ENCODE measurements around the gene LIPG.

LIPG gene

DNA sequence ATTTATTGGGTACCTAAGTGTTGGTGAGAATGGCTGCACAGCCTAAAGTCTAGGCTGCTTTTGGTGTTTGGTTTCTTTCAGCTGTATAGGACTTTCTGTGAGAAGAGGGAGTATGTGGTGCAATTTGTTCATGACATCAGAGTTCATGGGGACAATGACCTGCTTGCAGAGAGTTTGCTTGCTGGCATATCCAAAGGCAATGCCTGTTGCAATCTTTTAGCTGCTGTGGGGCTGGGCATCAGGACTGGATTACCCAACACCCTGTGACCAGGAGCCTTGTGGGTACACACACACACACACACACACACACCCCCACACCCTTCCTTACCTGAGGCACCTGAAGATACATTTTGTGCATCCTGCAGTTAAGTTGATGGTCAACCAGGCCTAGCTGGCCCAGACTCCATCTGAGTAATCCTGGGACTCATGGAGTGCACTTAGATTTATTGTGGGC, 68.4 kb downstream of the LIPG start:
- in situ Hi-C loops (cut with MboI; ENCODE audit: low sequenced_read_pairs): no loop called here

DNA sequence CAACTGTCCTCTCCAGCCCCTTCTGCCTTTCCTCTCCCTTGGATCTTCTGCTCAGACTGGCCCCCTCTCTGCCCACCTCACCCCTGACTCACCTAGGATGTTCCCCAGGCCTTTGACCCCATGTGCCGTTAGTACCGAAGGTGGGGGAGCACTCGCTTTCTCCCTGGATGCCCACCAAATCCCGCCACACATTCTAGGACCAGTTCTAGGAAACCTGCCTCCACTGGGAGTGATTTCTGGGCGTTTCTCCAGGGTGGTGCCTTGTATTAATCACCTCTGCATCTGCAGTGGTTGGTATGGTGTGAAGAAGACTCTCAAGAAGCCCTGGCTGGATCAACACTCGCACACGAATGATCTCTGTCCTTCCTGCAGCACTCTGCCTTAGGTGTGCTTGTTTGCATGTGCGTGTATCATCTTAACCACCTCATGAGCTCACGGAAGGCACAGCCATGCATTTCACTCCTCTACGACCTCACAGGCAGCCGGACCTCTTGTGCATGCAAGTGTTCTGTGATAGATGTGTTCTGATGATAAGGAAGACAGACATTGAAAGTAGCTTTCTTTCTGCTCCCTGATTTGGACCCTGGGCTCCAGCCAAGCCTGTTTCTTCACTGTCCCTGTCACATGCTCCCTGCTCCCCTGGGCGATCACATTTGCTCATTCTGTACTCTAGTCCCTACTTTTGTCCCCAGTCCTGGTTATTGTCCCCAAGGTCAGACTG, 69.4 kb downstream of the LIPG start:
- in situ Hi-C loops (cut with MboI; ENCODE audit: low sequenced_read_pairs): no loop called here

DNA sequence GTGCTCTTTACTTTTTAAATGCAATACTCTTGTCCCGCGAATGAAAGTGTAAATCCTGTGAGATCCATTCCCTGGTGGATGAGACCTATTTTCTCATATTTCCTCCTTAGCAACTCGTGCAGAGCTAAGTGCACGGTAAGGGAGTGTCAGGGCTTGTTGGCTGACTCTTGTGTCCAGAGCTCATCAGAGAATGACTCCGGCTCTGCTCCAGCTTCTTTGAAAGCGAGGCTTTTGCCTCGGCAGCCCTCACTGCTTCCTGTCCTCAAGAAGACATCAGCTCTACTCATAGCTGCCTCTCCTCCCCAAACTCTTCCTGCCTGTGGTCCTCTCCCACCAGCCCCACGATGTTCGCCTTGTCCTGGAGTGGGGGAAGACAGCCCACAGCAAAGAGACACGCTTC, 70.7 kb downstream of the LIPG start:
- in situ Hi-C loops (cut with MboI; ENCODE audit: low sequenced_read_pairs): no loop called here

DNA sequence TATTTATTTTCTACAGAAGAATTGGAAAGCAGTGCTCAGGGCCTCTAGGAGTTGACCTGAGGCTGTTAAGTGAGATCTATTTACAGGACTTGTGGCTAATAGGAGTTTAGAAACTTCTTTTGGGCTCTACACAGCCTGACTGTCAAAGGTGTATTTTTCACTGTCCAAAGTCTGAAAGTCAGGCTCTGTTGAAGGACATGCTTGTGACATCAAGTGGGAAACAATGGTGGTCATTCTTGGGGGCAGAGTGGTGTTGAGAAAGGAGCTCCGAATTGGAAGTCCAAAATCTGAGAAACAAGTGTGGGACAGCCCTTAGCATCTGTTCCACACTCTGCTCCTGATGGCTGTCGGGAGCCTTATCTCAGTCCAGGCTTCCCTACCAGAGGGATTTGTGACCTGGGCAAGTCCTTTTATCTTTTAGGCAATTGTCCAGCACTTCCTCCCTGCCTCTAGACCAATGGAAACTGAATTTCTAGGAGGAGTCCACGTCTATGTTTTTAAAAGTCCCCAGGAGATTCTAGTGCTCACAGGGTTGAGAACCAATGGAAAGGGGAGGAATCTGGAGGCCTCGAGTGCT, 76.4 kb downstream of the LIPG start:
- in situ Hi-C loops (cut with MboI; ENCODE audit: low sequenced_read_pairs): no loop called here

DNA sequence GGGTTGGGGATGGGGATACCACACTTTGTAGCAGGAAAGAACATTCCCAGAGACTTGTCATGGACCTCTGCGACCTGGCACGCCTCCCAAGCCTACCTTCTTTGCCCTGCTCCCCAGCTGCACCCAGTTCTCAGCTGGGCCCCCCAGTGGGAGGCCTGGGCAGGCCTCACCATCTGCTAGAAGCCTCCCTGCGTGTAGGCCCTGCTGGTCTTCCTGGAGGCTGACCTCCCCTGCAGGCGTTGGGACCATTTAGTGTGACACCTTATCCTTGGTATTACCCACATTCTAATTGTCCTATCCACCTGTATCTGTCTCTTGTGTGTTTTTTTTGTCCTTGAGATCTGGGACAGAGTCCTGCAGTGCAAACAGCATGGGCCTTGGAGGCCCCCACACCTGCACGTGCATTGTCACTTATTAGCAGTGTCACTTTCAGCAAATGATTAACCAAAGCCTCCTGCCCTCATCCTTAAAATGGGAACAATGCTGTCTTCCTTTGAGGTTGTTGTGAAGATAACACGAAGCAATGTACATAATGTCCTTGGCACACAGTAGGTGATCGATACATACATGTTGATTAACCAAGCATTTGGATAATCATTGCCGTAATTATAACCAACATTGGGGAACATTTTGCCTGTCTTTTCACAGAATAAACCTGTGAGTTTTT, 77.2 kb downstream of the LIPG start:
- in situ Hi-C loops (cut with MboI; ENCODE audit: low sequenced_read_pairs): no loop called here

DNA sequence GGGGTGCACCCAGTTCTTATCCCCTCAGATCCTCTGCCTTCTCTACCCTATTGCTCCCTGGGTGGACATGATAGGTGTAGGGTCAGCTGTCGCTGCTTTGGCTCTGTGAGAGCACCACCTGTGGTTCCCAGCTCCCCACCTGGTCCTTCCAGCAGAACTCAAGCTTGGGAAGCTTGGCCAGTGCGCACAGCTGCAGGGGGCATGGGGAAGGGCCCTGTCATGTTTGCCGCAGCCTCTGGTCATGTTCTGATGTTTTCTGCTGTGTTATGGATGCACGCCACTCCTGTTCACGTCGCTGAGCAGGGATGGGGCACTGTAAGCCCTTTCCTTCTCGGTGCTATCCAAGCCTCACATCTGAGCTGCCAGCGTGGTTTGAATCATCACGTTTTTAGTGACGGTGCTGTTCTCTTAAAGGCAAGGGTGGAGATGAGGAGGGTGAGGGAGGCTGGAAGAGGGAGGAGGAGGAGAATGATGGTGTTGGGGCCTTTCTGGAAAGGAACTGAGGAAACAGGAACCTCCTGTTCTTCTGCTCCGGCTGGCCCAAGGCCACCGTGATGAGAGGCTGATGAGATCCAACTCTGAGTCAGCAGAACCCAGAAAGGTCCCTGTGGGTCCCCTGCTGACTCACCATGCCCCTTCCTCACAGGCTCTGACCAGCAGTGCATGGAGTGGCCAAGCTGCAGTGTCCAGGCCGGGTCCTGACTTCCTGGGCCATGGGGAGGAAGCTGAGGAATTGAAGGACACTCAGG, 78.0 kb downstream of the LIPG start:
- in situ Hi-C loops (cut with MboI; ENCODE audit: low sequenced_read_pairs): no loop called here

GRCh38 chr18:49640741-49641140, 78.9 kb downstream of the LIPG start:
- in situ Hi-C loops (cut with MboI; ENCODE audit: low sequenced_read_pairs): no loop called here

DNA sequence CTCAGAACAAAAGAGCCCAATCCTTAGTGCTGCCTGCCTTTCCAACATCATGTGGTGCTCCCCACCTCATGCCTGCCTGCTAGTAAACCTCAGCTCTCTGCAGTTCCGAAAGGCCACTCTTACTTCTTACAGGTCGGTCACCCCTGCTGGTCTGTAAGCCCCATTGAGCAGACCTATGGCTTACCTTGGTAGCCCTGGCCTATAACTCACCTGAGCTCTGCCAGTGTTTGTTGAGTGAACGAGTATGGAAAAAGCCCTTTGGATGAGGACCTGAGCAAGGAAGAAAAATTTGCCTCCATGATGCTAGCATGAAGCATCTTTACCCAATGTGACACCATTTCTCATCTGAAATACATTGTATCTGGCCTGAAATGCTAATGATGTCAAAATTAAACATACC, 83.3 kb downstream of the LIPG start:
- in situ Hi-C loops (cut with MboI; ENCODE audit: low sequenced_read_pairs): no loop called here

DNA sequence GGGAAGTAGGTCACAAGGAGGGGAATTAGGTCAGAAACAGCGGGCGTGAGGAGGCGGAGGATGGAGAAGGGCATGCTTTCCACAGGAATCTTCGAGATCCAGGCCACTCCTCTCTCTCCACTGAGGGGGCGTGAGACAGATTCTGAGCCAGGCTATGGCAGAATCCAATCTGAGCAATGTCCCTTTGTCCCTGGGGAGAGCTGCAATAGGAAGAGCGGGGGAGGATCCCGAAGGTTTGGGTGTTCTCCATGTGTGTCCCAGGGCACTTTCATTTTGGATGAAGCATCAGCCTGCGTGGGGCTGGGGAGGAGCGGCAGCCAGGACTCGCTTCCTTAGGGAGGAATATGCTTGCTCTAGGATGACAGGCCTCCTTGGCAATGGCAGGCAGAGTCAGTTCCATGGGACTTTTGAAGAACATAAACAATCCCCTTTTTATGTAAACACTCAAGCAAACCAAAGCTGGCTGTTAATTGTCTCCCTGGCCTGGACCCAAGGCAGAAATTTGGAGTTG, 84.0 kb downstream of the LIPG start:
- in situ Hi-C loops (cut with MboI; ENCODE audit: low sequenced_read_pairs): no loop called here

GRCh38 chr18:49646873-49647272, 85.0 kb downstream of the LIPG start:
- in situ Hi-C loops (cut with MboI; ENCODE audit: low sequenced_read_pairs): no loop called here

GRCh38 chr18:49647496-49648168, 85.8 kb downstream of the LIPG start:
- in situ Hi-C loops (cut with MboI; ENCODE audit: low sequenced_read_pairs): no loop called here

GRCh38 chr18:49648326-49648725, 86.5 kb downstream of the LIPG start:
- in situ Hi-C loops (cut with MboI; ENCODE audit: low sequenced_read_pairs): no loop called here
